PC-9 (cell line): ENCODE measurements around the gene MTREX.

Experiments used
- CTCF ChIP-seq: fragments of 200-600 bp; sonication (generic); conservative IDR thresholded peaks from 2 replicates; pipeline ENCODE4 v1.6.1; 2017; ENCODE audit warnings: mixed run types, antibody characterized with exemption, mild to moderate bottlenecking, moderate library complexity
- EZH2 ChIP-seq: fragments of 200-600 bp; sonication (generic); IDR thresholded peaks from 2 replicates; pipeline ENCODE4 v1.8.0; 2017; ENCODE audit warnings: antibody characterized with exemption, low read depth

- TF ChIP-seq EZH2 (no peak), CTCF (no peak)
Observed at GRCh38 chr5:55432549-55432948, 124.8 kb downstream of the MTREX start.
